Duodenal mucosa (tissue), 2 donors: Measurements from ENCODE around the gene SGPP1.
"Not testable (repeated sequence)": the region's sequence is repeated elsewhere in the genome, so short reads cannot be mapped to it uniquely, and the experiment has no call there.

ENCODE experiments used
- H3K27ac ChIP-seq: one replicate; pipeline ENCODE4 v1.7.0; 2013; ENCODE audit warnings: low read depth, low read length
- H3K27me3 ChIP-seq, 2 donors: one replicate each; pipeline ENCODE4 v1.7.0; 2013; ENCODE audit warnings: low read length in 2 of 2, control low read depth in 1 of 2; ENCODE audit not compliant: insufficient read depth in 2 of 2, control insufficient read depth in 1 of 2
- H3K36me3 ChIP-seq, 2 donors: one replicate each; pipeline ENCODE4 v1.7.0; 2013; ENCODE audit warnings: low read length in 2 of 2, control low read depth in 1 of 2; ENCODE audit not compliant: insufficient read depth in 2 of 2, control insufficient read depth in 1 of 2
- H3K4me1 ChIP-seq, 2 donors: one replicate each; pipeline ENCODE4 v1.7.0; 2013; ENCODE audit warnings: low read length in 2 of 2, control low read depth in 1 of 2; ENCODE audit not compliant: insufficient read depth in 2 of 2, control insufficient read depth in 1 of 2
- H3K4me3 ChIP-seq, 2 donors: one replicate each; pipeline ENCODE4 v1.7.0; 2013; ENCODE audit warnings: low read length in 2 of 2, low read depth in 1 of 2
- H3K9ac ChIP-seq, 2 donors: one replicate each; pipeline ENCODE4 v1.7.0; 2013; ENCODE audit warnings: low read length in 2 of 2, low read depth in 1 of 2
- H3K9me3 ChIP-seq, 2 donors: one replicate each; pipeline ENCODE4 v1.7.0; 2013; ENCODE audit warnings: low read length in 2 of 2, control low read depth in 1 of 2; ENCODE audit not compliant: control insufficient read depth in 1 of 2

Gene SGPP1

GRCh38 chr14:63642656-63643382 lies 85.0 kb downstream of the SGPP1 start:
- Histone ChIP-seq H3K4me3 (peak overlapping the region; percentile 68 to 92), H3K4me1 (peaks cover 4 to 5% of the 10 kb centered on the region in 2 donors), H3K9me3 (no peaks in the 10 kb centered on the region), H3K9ac (peak overlapping the region; percentile 48 to 51), H3K27me3 (no peaks in the 10 kb centered on the region), H3K27ac (no peak overlapping the region), H3K36me3 (no peaks in the 10 kb centered on the region)

- Histone ChIP-seq H3K4me1 (peaks cover 4 to 5% of the 10 kb centered on the region in 2 donors), H3K27ac (peak overlapping the region; percentile 80)
Measured at GRCh38 chr14:63642229-63642611, 85.6 kb downstream of the SGPP1 start.

GRCh38 chr14:63641473-63642228 lies 86.2 kb downstream of the SGPP1 start, which contains the start of gene WDR89:
Gene WDR89, minus strand, starts transcription at chr14:63641871. Its CDS starts 41,929 bp downstream, at chr14:63599942.
- H3K27ac ChIP-seq = peak within 1 kb of the TSS; percentile 94
- no peaks in the 10 kb centered on the region for H3K9me3 ChIP-seq
- no peaks in the 10 kb centered on the region for H3K27me3 ChIP-seq
- H3K9ac ChIP-seq = peak within 1 kb of the TSS; percentile 85 to 86
- H3K36me3 ChIP-seq = no peaks in the 10 kb centered on the region
- peaks cover 4 to 5% of the 10 kb centered on the region in 2 donors for H3K4me1 ChIP-seq
- H3K4me3 ChIP-seq = peak within 1 kb of the TSS; percentile 87 to 92

More at GRCh38 chr14:63642229-63642611, 85.6 kb downstream of the SGPP1 start:
- Histone ChIP-seq H3K36me3 (no peaks in the 10 kb centered on the region), H3K27me3 (no peaks in the 10 kb centered on the region), H3K4me3 (peak overlapping the region; percentile 68 to 92), H3K9me3 (no peaks in the 10 kb centered on the region), H3K9ac (peak overlapping the region; percentile 48 to 51)

GRCh38 chr14:63638493-63638892 lies 89.4 kb downstream of the SGPP1 start:
- H3K4me1 ChIP-seq = peaks cover 4 to 5% of the 10 kb centered on the region in 2 donors

GRCh38 chr14:63636094-63636635 lies 91.7 kb downstream of the SGPP1 start:
- H3K4me3 ChIP-seq, H3K9me3 ChIP-seq, H3K27me3 ChIP-seq, H3K4me1 ChIP-seq, H3K36me3 ChIP-seq, H3K9ac ChIP-seq, H3K27ac ChIP-seq: not testable (repeated sequence)

More at GRCh38 chr14:63638493-63638892, 89.4 kb downstream of the SGPP1 start:
- no peak overlapping the region for H3K27ac ChIP-seq
- H3K27me3 ChIP-seq = no peaks in the 10 kb centered on the region
- H3K36me3 ChIP-seq = no peaks in the 10 kb centered on the region
- no peak overlapping the region for H3K4me3 ChIP-seq
- H3K9ac ChIP-seq = no peak overlapping the region
- no peaks in the 10 kb centered on the region for H3K9me3 ChIP-seq
